K562 (cell line): ENCODE results near the gene TINCR. TPM values are rescaled to one million over a fixed set of nuclear protein-coding genes. Genes with fewer than 3 reads are reported as not detected.

Source experiments
- ATAC-seq: fragments of 200-7000 bp; cut with Tn5 transposase; 3 replicates; pipeline ENCODE4 v1.9.1; 2020; ENCODE audit warnings: moderate library complexity
- BruUV-seq: library from RNA; stranded (reverse); fragments of 400-500 nt; replicated peaks from 2 replicates; lab custom pipeline; 2021; lab: Mats Ljungman, UMichigan
- CTCF ChIA-PET: fragments of 300-600 bp; formaldehyde crosslinking; extraction: SDS; loops from one replicate; lab custom pipeline; 2021; ENCODE audit warnings: low intra/inter-chr PET ratio; lab: Yijun Ruan, JAX
- POLR2A ChIA-PET: fragments of 300-600, 350-650 bp; sonication (Branson Sonifier 250); formaldehyde crosslinking; extraction: SDS; loops from one replicate; lab custom pipeline; 2021; ENCODE audit warnings: antibody characterized with exemption, inconsistent platforms; lab: Yijun Ruan, JAX
- DNase-seq, 4 experiments: peaks; one replicate each; pipeline versions ENCODE4 v3.0.0 to v3.0.0-alpha.2; 2011 to 2018; ENCODE audit warnings: low spot score in 3 of 4, mixed read lengths in 3 of 4; ENCODE audit errors: extremely low read depth in 1 of 4
- FAIRE-seq: peaks from 2 replicates; lab custom pipeline; 2011; peaks lifted over from hg19 to GRCh38; lab: Jason Lieb, UNC
- H2AFZ ChIP-seq: 2 replicates; pipeline ENCODE4 v1.6.0; 2011; ENCODE audit warnings: low read depth, low read length, control low read depth, inconsistent platforms
- H3K27ac ChIP-seq: fragments of 200-600 bp; 3 replicates; pipeline ENCODE4 v1.8.0; 2011; ENCODE audit warnings: low read depth, mild to moderate bottlenecking, control low read depth, inconsistent platforms, low read length, moderate library complexity, mixed read lengths; ENCODE audit errors: extremely low read depth
- H3K27me3 ChIP-seq, 2 experiments: fragments of 300-600 bp in 1 of 2; 2 replicates in 1 of 2; 3 replicates in 1 of 2; pipeline versions ENCODE4 v1.6.0 to v1.8.0; 2011; ENCODE audit warnings: inconsistent platforms in 2 of 2, low read length in 2 of 2, mild to moderate bottlenecking in 1 of 2, mixed read lengths in 1 of 2, moderate library complexity in 1 of 2; ENCODE audit not compliant: control insufficient read depth in 2 of 2, insufficient read depth in 2 of 2
- H3K36me3 ChIP-seq: fragments of 300-600 bp; 3 replicates; pipeline ENCODE4 v1.8.0; 2011; ENCODE audit warnings: mild to moderate bottlenecking, low read length, inconsistent platforms; ENCODE audit not compliant: control insufficient read depth, insufficient read depth
- H3K4me1 ChIP-seq, 2 experiments: fragments of 200-600 bp in 1 of 2; replicated peaks in 1 of 2; 2 replicates in 1 of 2; 3 replicates in 1 of 2; pipeline versions ENCODE4 v1.5.1 to v1.8.0; 2011; ENCODE audit warnings: inconsistent platforms in 2 of 2, low read length in 2 of 2, mild to moderate bottlenecking in 1 of 2, mixed read lengths in 1 of 2, moderate library complexity in 1 of 2; ENCODE audit not compliant: control insufficient read depth in 2 of 2, insufficient read depth in 2 of 2
- H3K4me2 ChIP-seq: 2 replicates; pipeline ENCODE4 v1.6.1; 2011; ENCODE audit warnings: low read length, control low read depth, inconsistent platforms, mixed read lengths; ENCODE audit not compliant: insufficient read depth
- H3K4me3 ChIP-seq: fragments of 200-600 bp; sonication (generic), shearing (Covaris generic); 2 replicates; pipeline ENCODE4 v1.5.1; 2016; ENCODE audit warnings: control low read depth, inconsistent platforms
- H3K79me2 ChIP-seq: fragments of 200-600 bp; 3 replicates; pipeline ENCODE4 v1.8.0; 2011; ENCODE audit warnings: low read length, inconsistent platforms; ENCODE audit not compliant: control insufficient read depth, insufficient read depth
- H3K9ac ChIP-seq, 2 experiments: 2 replicates each; pipeline versions ENCODE4 v1.6.0 to v1.6.1; 2011; ENCODE audit warnings: low read depth in 2 of 2, low read length in 2 of 2, control low read depth in 1 of 2, inconsistent platforms in 1 of 2, mild to moderate bottlenecking in 1 of 2, mixed read lengths in 1 of 2; ENCODE audit not compliant: insufficient read depth in 1 of 2
- H3K9me1 ChIP-seq: one replicate; pipeline ENCODE4 v1.6.0; 2011; ENCODE audit warnings: inconsistent platforms, mild to moderate bottlenecking, low read length, moderate library complexity; ENCODE audit not compliant: control insufficient read depth, insufficient read depth
- H3K9me3 ChIP-seq: replicated peaks from 2 replicates; pipeline ENCODE4 v1.5.1; 2011; ENCODE audit warnings: low read depth, low read length, inconsistent platforms; ENCODE audit not compliant: control insufficient read depth, insufficient read depth
- H4K20me1 ChIP-seq: replicated peaks from 2 replicates; pipeline ENCODE4 v1.6.1; 2011; ENCODE audit warnings: low read length, inconsistent platforms, mixed read lengths; ENCODE audit not compliant: control insufficient read depth, insufficient read depth
- CHD7 ChIP-seq: fragments of 200-600 bp; sonication (generic); IDR thresholded peaks from one replicate; pipeline ENCODE4 v1.6.1; 2012; ENCODE audit warnings: mild to moderate bottlenecking, low read depth, low read length, inconsistent platforms
- ETS1 ChIP-seq: conservative IDR thresholded peaks from 2 replicates; pipeline ENCODE4 v1.6.1; 2011; ENCODE audit warnings: low read depth, mild to moderate bottlenecking, low read length; ENCODE audit not compliant: control insufficient read depth
- FOXP4 ChIP-seq: sonication (generic); formaldehyde crosslinking; IDR thresholded peaks from 2 replicates; pipeline ENCODE4 v1.8.0; 2022; ENCODE audit warnings: mild to moderate bottlenecking, missing genetic modification reagents, borderline replicate concordance
- NFIC ChIP-seq: fragments of 450-650 bp; IDR thresholded peaks from 2 replicates; pipeline ENCODE4 v1.6.1; 2017; ENCODE audit warnings: mild to moderate bottlenecking, inconsistent platforms
- PKNOX1 ChIP-seq: fragments of 450-650 bp; IDR thresholded peaks from 2 replicates; pipeline ENCODE4 v1.6.1; 2016
- TAF15 ChIP-seq: fragments of 200-400 bp; formaldehyde crosslinking; IDR thresholded peaks from 2 replicates; pipeline ENCODE4 v1.6.1; 2017; ENCODE audit warnings: mild to moderate bottlenecking, low read depth, low read length, moderate library complexity
- WGBS: fragments of 100-300 bp; shearing (Covaris generic); methylation state at CpG from one replicate; pipeline ENCODE4 v1.1.6; 2016; ENCODE audit warnings: low coverage, mixed read lengths; ENCODE audit not compliant: insufficient coverage; ENCODE audit errors: missing lambda C conversion rate; 5-methylcytosine and 5-hydroxymethylcytosine counted together
- in situ Hi-C: fragments of 300-500 bp; cut with MboI; formaldehyde crosslinking; loops from 4 replicates; pipeline ENCODE4 v1.15.0; 2018; ENCODE audit warnings: inconsistent platforms, mixed read lengths
- intact Hi-C: fragments of 100-400 bp; cut with micrococcal nuclease; formaldehyde crosslinking; loops from 2 replicates; pipeline ENCODE4 v1.14.2; 2022
- polyA plus RNA-seq, 8 experiments: library from polyadenylated mRNA; depleted of rRNA in 4 of 8; stranded (reverse) in 5 of 8; unstranded in 3 of 8; fragments of >200 nt; fragmentation: Nextera tagmentation in 2 of 8; fragmentation: Illumina TruSeq in 1 of 8; extraction: Ambion mirVana in 2 of 8; extraction: Trizol in 1 of 8; gene quantifications; 2 replicates each; pipeline versions ENCODE4 v1.2.1 to v1.2.3, GENCODE V29; 2011 to 2014; ENCODE audit warnings: inconsistent platforms in 1 of 8, missing spikeins in 1 of 8
- total RNA-seq, 7 experiments: library from RNA; depleted of rRNA in 6 of 7; stranded (reverse); fragments of >200 nt in 6 of 7; fragmentation: Illumina TruSeq in 2 of 7; extraction: Trizol in 2 of 7; gene quantifications; 2 replicates each; pipeline versions ENCODE4 v1.2.1 to v1.2.3, GENCODE V29; 2011 to 2021; ENCODE audit warnings: low replicate concordance in 1 of 7

TINCR gene
- total and polyA plus RNA-seq, 9 of the 15 experiments (the other 6 are each of a cell fraction or from before 2014, with no cell fraction given), result 0.03 to 0.24 (median 0.09) TPM; not detected in 1

GRCh38 chr19:5617080-5617479 is 49.3 kb upstream of the TINCR start:
- Histone ChIP-seq H3K27me3 (no peaks in the 10 kb centered on the region), H2AFZ (no peak overlapping the region), H3K9me3 (no peaks in the 10 kb centered on the region), H3K79me2 (peaks cover 66% of the 10 kb centered on the region), H3K4me2 (no peak overlapping the region), H3K9me1 (no peaks in the 10 kb centered on the region), H4K20me1 (peaks cover 4% of the 10 kb centered on the region; the same call in 1 of the 2 replicates), H3K9ac (no peak overlapping the region), H3K36me3 (peaks cover 93% of the 10 kb centered on the region), H3K4me1 (peaks cover 6 to 16% of the 10 kb centered on the region in 2 experiments), H3K4me3 (no peak overlapping the region), H3K27ac (no peak overlapping the region)
- in situ Hi-C loops (no loop called here), intact Hi-C loops (no loop called here)
- ChIA-PET POLR2A (interaction anchor here (0.6 to 2.7 kb wide), 2 partner anchors 8 to 506 kb away, joined by 3 to 11 read pairs; no protein-coding TSS in a partner anchor), CTCF (no interaction called here)
- BruUV-seq, result no TSS peak
- WGBS, result 87% methylated on average over 1 of the region's 1 CpG
- no peak for ATAC-seq
- DNase-seq, result no peak
- FAIRE-seq, result no peak
- TF ChIP-seq TAF15 (no peak), PKNOX1 (no peak), FOXP4 (CRISPR knock-in tag) (no peak), NFIC (no peak), ETS1 (no peak), CHD7 (no peak)
